Neural progenitor cell (in vitro differentiated cells): Measurements from ENCODE around the gene NDUFC1. TPM values are rescaled to one million over a fixed set of nuclear protein-coding genes. Genes with fewer than 3 reads are reported as not detected.
"Not testable (repeated sequence)": the region's sequence is repeated elsewhere in the genome, so short reads cannot be mapped to it uniquely, and the experiment has no call there.

Experiments
- DNase-seq: peaks from one replicate; pipeline ENCODE4 v3.0.0-alpha.2; 2016; ENCODE audit warnings: low spot score
- H2AFZ ChIP-seq: fragments of 200-600 bp; sonication (generic); replicated peaks from 2 replicates; pipeline ENCODE4 v1.6.1; 2016; ENCODE audit warnings: antibody characterized with exemption
- H3F3A ChIP-seq: fragments of 200-600 bp; sonication (generic); 2 replicates; pipeline ENCODE4 v1.6.1; 2016; ENCODE audit warnings: antibody characterized with exemption, low read depth
- H3K27ac ChIP-seq: fragments of 200-600 bp; sonication (generic); 2 replicates; pipeline ENCODE4 v1.5.1; 2016; ENCODE audit warnings: mild to moderate bottlenecking
- H3K27me3 ChIP-seq: fragments of 200-600 bp; sonication (generic); 2 replicates; pipeline ENCODE4 v1.6.1; 2016; ENCODE audit warnings: mild to moderate bottlenecking, moderate library complexity
- H3K36me3 ChIP-seq: fragments of 200-600 bp; sonication (generic); 2 replicates; pipeline ENCODE4 v1.5.1; 2016
- H3K4me1 ChIP-seq: fragments of 200-600 bp; sonication (generic); 2 replicates; pipeline ENCODE4 v1.6.1; 2016; ENCODE audit warnings: mixed run types
- H3K4me2 ChIP-seq: fragments of 200-600 bp; sonication (generic); 2 replicates; pipeline ENCODE4 v1.6.1; 2016
- H3K4me3 ChIP-seq: fragments of 200-600 bp; sonication (generic); 2 replicates; pipeline ENCODE4 v1.5.1; 2016
- H3K79me2 ChIP-seq: fragments of 200-600 bp; sonication (generic); 2 replicates; pipeline ENCODE4 v1.6.1; 2016; ENCODE audit warnings: low read depth
- H3K9ac ChIP-seq: fragments of 200-600 bp; sonication (generic); 2 replicates; pipeline ENCODE4 v1.6.1; 2016
- H3K9me3 ChIP-seq: fragments of 200-600 bp; sonication (generic); 2 replicates; pipeline ENCODE4 v1.5.1; 2016; ENCODE audit warnings: low read depth
- H4K20me1 ChIP-seq: fragments of 200-600 bp; sonication (generic); 2 replicates; pipeline ENCODE4 v1.6.1; 2016; ENCODE audit warnings: low read depth
- H3K27ac Mint-ChIP-seq: 3 replicates; pipeline ENCODE4 v1.8.0; 2021; ENCODE audit warnings: mixed read lengths
- H3K27me3 Mint-ChIP-seq: 2 replicates; pipeline ENCODE4 v1.8.0; 2022; ENCODE audit warnings: low read depth, mild to moderate bottlenecking, inconsistent platforms, moderate library complexity, mixed read lengths; ENCODE audit not compliant: insufficient read depth
- H3K36me3 Mint-ChIP-seq: 3 replicates; pipeline ENCODE4 v1.8.0; 2021; ENCODE audit warnings: mixed read lengths
- H3K4me1 Mint-ChIP-seq: 3 replicates; pipeline ENCODE4 v1.8.0; 2021; ENCODE audit warnings: mixed read lengths
- H3K4me3 Mint-ChIP-seq: 3 replicates; pipeline ENCODE4 v1.8.0; 2021; ENCODE audit warnings: mild to moderate bottlenecking, moderate library complexity, mixed read lengths
- H3K9me3 Mint-ChIP-seq: 3 replicates; pipeline ENCODE4 v1.8.0; 2020; ENCODE audit warnings: mixed read lengths
- CTCF ChIP-seq: fragments of 200-600 bp; sonication (generic); IDR thresholded peaks from 2 replicates; pipeline ENCODE4 v1.5.1; 2017; ENCODE audit warnings: antibody characterized with exemption, mild to moderate bottlenecking
- EZH2 ChIP-seq: fragments of 200-600 bp; sonication (generic); IDR thresholded peaks from 2 replicates; pipeline ENCODE4 v1.6.1; 2017; ENCODE audit warnings: antibody characterized with exemption, mild to moderate bottlenecking, moderate library complexity
- EZH2phosphoT487 ChIP-seq: fragments of 200-600 bp; sonication (generic); IDR thresholded peaks from 2 replicates; pipeline ENCODE4 v1.6.1; 2017; ENCODE audit warnings: antibody characterized with exemption
- total RNA-seq: library from RNA; depleted of rRNA; stranded (reverse); fragments of >200 nt; gene quantifications from 2 replicates; pipeline ENCODE4 v1.2.3, GENCODE V29; 2015; ENCODE audit warnings: low replicate concordance

Gene NDUFC1
- total RNA-seq, 1 donor from 2014 or later: 27.0 TPM

GRCh38 chr4:139324620-139325019 lies 22.3 kb upstream of the NDUFC1 start:
- TF ChIP-seq EZH2: no peak
- TF ChIP-seq CTCF: no peak
- no peak for TF ChIP-seq EZH2phosphoT487
- Mint-ChIP-seq H3K36me3 (peaks cover 39% of the 10 kb centered on the region), H3K27ac (no peak overlapping the region), H3K9me3 (peaks cover 27% of the 10 kb centered on the region), H3K27me3 (no peaks in the 10 kb centered on the region), H3K4me3 (no peak overlapping the region), H3K4me1 (peaks cover 6% of the 10 kb centered on the region)
- Histone ChIP-seq H3K9ac (no peak overlapping the region), H3K4me3 (no peak overlapping the region), H3K79me2 (peaks cover 100% of the 10 kb centered on the region), H3K9me3 (no peaks in the 10 kb centered on the region), H3K27me3 (no peaks in the 10 kb centered on the region), H3K27ac (no peak overlapping the region), H3K4me1 (peaks cover 9% of the 10 kb centered on the region), H3F3A (peaks cover 10% of the 10 kb centered on the region), H3K4me2 (no peak overlapping the region), H2AFZ (no peak overlapping the region), H3K36me3 (peaks cover 6% of the 10 kb centered on the region), H4K20me1 (peaks cover 40% of the 10 kb centered on the region)
- no peak for DNase-seq

GRCh38 chr4:139322541-139322940 lies 20.3 kb upstream of the NDUFC1 start:
- not testable (repeated sequence) for DNase-seq, H3K27ac ChIP-seq, H2AFZ ChIP-seq, H3K4me3 Mint-ChIP-seq, H3K9me3 ChIP-seq, H3K4me1 Mint-ChIP-seq, H3K36me3 ChIP-seq, H3K27me3 ChIP-seq, H3K9ac ChIP-seq, H3K4me3 ChIP-seq, H3K4me2 ChIP-seq, H3F3A ChIP-seq, H3K27me3 Mint-ChIP-seq, H3K27ac Mint-ChIP-seq, H3K4me1 ChIP-seq
- H3K36me3 Mint-ChIP-seq: peaks cover 34% of the 10 kb centered on the region
- H3K9me3 Mint-ChIP-seq: peaks cover 22% of the 10 kb centered on the region
- Histone ChIP-seq H4K20me1 (peaks cover 40% of the 10 kb centered on the region), H3K79me2 (peaks cover 100% of the 10 kb centered on the region)

- H3K27ac ChIP-seq, H3K4me2 ChIP-seq, H3K27me3 ChIP-seq, H3K9ac ChIP-seq, H3K27me3 Mint-ChIP-seq, H3F3A ChIP-seq, H3K4me3 ChIP-seq, H3K4me3 Mint-ChIP-seq, DNase-seq, H3K9me3 ChIP-seq, H3K27ac Mint-ChIP-seq, H3K4me1 Mint-ChIP-seq, H3K36me3 ChIP-seq, H2AFZ ChIP-seq, H3K4me1 ChIP-seq: not testable (repeated sequence)
- Histone ChIP-seq H4K20me1 (peaks cover 41% of the 10 kb centered on the region), H3K79me2 (peaks cover 100% of the 10 kb centered on the region)
- H3K36me3 Mint-ChIP-seq: peaks cover 34% of the 10 kb centered on the region
- peaks cover 24% of the 10 kb centered on the region for H3K9me3 Mint-ChIP-seq
These were observed 19.8 kb upstream of the NDUFC1 start for GRCh38 chr4:139322070-139322469.

- H3K36me3 ChIP-seq: no peaks in the 10 kb centered on the region
- no peak overlapping the region for H3K9ac ChIP-seq
- no peaks in the 10 kb centered on the region for H3K9me3 ChIP-seq
- peaks cover 46% of the 10 kb centered on the region for H3K9me3 Mint-ChIP-seq
- no peak overlapping the region for H3K27ac ChIP-seq
- no peak overlapping the region for H3K4me3 Mint-ChIP-seq
- peaks cover 100% of the 10 kb centered on the region for H3K79me2 ChIP-seq
- H4K20me1 ChIP-seq: peaks cover 45% of the 10 kb centered on the region
- no peak overlapping the region for H3K4me2 ChIP-seq
- no peak overlapping the region for H3K27ac Mint-ChIP-seq
- TF ChIP-seq CTCF: no peak
- H3K4me1 ChIP-seq: peaks cover 10% of the 10 kb centered on the region
- peaks cover 43% of the 10 kb centered on the region for H3K36me3 Mint-ChIP-seq
- DNase-seq: no peak
- no peaks in the 10 kb centered on the region for H3K27me3 ChIP-seq
- no peak overlapping the region for H3K4me3 ChIP-seq
- H3K4me1 Mint-ChIP-seq: no peaks in the 10 kb centered on the region
- no peaks in the 10 kb centered on the region for H3K27me3 Mint-ChIP-seq
- peaks cover 7% of the 10 kb centered on the region for H3F3A ChIP-seq
- no peak overlapping the region for H2AFZ ChIP-seq
These were observed 17.3 kb upstream of the NDUFC1 start for GRCh38 chr4:139319571-139319970.
